ENCODE data around the gene HSD17B2. TPM values are rescaled to one million over a fixed set of nuclear protein-coding genes. Genes with fewer than 3 reads are reported as not detected.
"Not testable (repeated sequence)": the region's sequence is repeated elsewhere in the genome, so short reads cannot be mapped to it uniquely, and the experiment has no call there.

The HSD17B2 gene
- total and polyA plus RNA-seq, 9 donors, result 0.15 to 2.9 (median 0.56) TPM

DNA sequence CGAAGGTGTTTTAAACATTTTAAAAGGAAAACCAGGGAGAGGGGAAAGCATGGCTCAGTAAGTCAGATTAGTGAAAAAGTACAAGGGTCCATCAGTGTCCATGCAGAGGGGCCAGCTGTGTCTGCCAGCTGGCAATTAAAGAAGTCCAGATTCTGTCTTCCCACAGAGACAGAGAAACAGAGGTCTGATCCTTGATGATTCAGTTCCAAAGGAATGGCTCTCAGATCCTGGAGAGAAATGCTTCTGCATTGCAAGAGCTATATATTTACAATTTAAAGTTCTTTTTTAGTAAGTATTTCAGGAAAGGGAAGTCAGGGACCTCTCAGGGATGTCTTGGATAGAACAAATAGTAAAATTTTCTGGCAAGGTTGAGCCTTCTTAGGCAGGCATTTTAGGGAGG lies 56.2 kb downstream of the HSD17B2 start:
- H3K27ac ChIP-seq (ENCODE audit: low read length), result no peak overlapping the region
- no peak overlapping the region for H3K4me3 ChIP-seq (ENCODE audit: low read length)
- peaks cover 3% of the 10 kb centered on the region for H3K27me3 ChIP-seq (ENCODE audit: control insufficient read depth, insufficient read depth, low read length)
- 57% methylated on average over 1 of the region's 1 CpG for WGBS (ENCODE audit: insufficient coverage)
- H3K4me1 ChIP-seq (ENCODE audit: control insufficient read depth, insufficient read depth, low read length), result no peaks in the 10 kb centered on the region
- H3K9me3 ChIP-seq (replicated peaks; ENCODE audit: control insufficient read depth, low read depth, low read length), result no peaks in the 10 kb centered on the region
- no peaks in the 10 kb centered on the region for H3K36me3 ChIP-seq (ENCODE audit: control insufficient read depth, insufficient read depth, low read length)
- peak; percentile 57 for DNase-seq

DNA sequence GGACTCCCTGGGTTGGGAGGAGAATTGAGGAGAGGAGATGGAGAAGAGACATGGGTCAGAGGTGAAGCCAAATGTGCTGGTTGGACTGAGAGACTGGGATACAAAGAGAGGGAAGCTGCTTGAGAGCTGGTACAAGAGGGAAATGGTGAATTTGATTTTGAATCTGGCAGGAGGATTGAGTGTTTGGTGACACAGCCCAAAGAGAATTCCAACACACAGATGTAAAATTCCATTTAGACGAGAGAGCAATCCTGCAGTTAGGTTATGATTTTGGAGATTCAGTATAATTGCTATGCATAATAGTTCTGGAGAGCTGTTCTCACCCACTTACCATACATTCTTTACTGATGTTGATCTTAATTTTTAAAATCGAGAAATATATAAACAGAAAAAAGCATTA lies 57.7 kb downstream of the HSD17B2 start:
- no CpG with 5 or more reads among the region's 2 CpGs for WGBS (ENCODE audit: insufficient coverage)
- DNase-seq, result no peak
- Histone ChIP-seq H3K9me3 (replicated peaks; ENCODE audit: control insufficient read depth, low read depth, low read length) (no peaks in the 10 kb centered on the region), H3K4me1 (ENCODE audit: control insufficient read depth, insufficient read depth, low read length) (no peaks in the 10 kb centered on the region), H3K27me3 (ENCODE audit: control insufficient read depth, insufficient read depth, low read length) (peaks cover 3% of the 10 kb centered on the region), H3K27ac (ENCODE audit: low read length) (no peak overlapping the region), H3K4me3 (ENCODE audit: low read length) (no peak overlapping the region), H3K36me3 (ENCODE audit: control insufficient read depth, insufficient read depth, low read length) (no peaks in the 10 kb centered on the region)

DNA sequence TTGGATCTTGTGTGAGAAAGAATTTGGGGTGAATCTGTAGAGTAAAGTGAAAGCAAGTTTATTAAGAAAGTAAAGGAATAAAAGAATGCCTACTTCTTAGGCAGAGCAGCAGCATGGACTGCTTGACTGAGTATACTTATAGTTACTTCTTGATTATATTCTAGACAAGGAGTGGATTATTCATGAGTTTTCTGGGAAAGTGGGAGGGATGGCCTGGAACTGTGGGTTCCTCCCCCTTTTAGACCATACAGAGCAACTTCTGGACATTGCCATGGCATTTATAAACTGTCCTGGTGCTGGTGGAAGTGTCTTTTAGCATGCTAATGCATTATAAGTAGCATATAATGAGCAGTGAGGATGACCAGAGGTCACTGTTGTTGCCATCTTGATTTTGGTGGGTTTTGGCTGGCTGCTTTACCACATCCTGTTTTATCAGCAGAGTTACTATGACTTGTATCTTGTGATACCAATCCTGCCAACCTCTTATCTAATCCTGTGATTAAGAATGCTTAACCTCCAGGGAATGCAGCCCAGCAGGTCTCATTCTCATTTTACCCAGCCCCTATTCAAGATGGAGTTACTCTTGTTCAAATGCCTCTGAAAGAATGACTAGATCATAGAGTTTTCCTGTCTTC lies 58.7 kb downstream of the HSD17B2 start:
- H3K4me3 ChIP-seq (ENCODE audit: low read length), result no peak overlapping the region
- H3K27me3 ChIP-seq (ENCODE audit: control insufficient read depth, insufficient read depth, low read length), result peaks cover 3% of the 10 kb centered on the region
- H3K4me1 ChIP-seq (ENCODE audit: control insufficient read depth, insufficient read depth, low read length), result no peaks in the 10 kb centered on the region
- H3K27ac ChIP-seq (ENCODE audit: low read length), result no peak overlapping the region
- H3K36me3 ChIP-seq (ENCODE audit: control insufficient read depth, insufficient read depth, low read length), result no peaks in the 10 kb centered on the region
- H3K9me3 ChIP-seq (replicated peaks; ENCODE audit: control insufficient read depth, low read depth, low read length), result no peaks in the 10 kb centered on the region
- DNase-seq, result no peak

DNA sequence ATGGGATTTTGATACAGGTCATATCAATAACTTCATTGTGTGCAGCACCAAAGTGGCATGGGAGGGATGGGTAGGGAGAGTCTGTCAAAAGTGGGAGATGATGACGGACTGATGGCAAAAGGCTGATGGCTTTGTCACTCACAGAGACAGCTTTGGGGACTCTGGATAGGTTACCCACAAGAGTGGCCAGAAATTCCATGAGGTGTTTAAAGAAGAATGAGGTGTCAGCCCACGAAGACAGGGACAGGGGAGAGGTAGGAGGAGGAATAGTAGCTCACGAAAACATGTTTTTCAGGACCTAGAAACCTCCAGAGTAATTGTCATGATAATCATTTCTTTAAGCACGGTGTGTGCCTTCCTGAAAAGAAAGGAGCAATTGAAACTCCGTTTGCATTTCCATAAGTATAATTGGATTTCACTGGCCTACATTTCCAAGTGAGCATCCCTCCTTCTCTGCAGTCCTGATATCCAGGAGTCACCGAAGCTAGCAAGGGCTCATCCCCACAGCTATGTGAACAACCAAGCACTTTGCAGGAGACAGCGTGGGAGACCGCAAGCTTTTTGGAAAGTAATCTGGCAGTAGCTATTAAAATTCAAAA lies 60.0 kb downstream of the HSD17B2 start:
- DNase-seq, result no peak
- Histone ChIP-seq H3K27ac (ENCODE audit: low read length) (no peak overlapping the region), H3K36me3 (ENCODE audit: control insufficient read depth, insufficient read depth, low read length) (no peaks in the 10 kb centered on the region), H3K9me3 (replicated peaks; ENCODE audit: control insufficient read depth, low read depth, low read length) (peaks cover 3% of the 10 kb centered on the region), H3K4me1 (ENCODE audit: control insufficient read depth, insufficient read depth, low read length) (no peaks in the 10 kb centered on the region), H3K4me3 (ENCODE audit: low read length) (no peak overlapping the region), H3K27me3 (ENCODE audit: control insufficient read depth, insufficient read depth, low read length) (peaks cover 3% of the 10 kb centered on the region)
- 57% methylated on average over 4 of the region's 8 CpGs for WGBS (ENCODE audit: insufficient coverage)

DNA sequence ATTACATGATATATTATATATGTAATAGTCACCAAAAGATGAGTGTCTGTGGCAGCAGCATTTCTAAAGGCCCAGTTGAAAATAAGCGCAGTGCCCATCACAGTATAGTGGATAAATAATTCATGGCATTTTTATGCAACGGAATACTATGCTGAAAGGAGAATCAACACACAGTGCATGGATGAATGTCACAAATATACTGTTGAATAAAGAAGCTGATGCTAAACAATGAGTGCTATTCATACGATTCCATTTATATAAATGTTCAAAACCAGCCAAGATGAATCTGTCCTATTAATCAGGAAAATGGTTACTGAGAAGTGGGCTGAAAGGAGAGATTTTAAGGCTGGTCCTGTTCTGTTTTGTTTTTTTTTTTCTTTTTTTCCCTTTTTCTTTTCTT lies 61.6 kb downstream of the HSD17B2 start:
- no peak for DNase-seq
- Histone ChIP-seq H3K27me3 (ENCODE audit: control insufficient read depth, insufficient read depth, low read length) (peaks cover 3% of the 10 kb centered on the region), H3K27ac (ENCODE audit: low read length) (no peak overlapping the region), H3K4me1 (ENCODE audit: control insufficient read depth, insufficient read depth, low read length) (no peaks in the 10 kb centered on the region), H3K4me3 (ENCODE audit: low read length) (no peak overlapping the region), H3K9me3 (replicated peaks; ENCODE audit: control insufficient read depth, low read depth, low read length) (peaks cover 3% of the 10 kb centered on the region), H3K36me3 (ENCODE audit: control insufficient read depth, insufficient read depth, low read length) (no peaks in the 10 kb centered on the region)
- no CpG with 5 or more reads among the region's 3 CpGs for WGBS (ENCODE audit: insufficient coverage)

DNA sequence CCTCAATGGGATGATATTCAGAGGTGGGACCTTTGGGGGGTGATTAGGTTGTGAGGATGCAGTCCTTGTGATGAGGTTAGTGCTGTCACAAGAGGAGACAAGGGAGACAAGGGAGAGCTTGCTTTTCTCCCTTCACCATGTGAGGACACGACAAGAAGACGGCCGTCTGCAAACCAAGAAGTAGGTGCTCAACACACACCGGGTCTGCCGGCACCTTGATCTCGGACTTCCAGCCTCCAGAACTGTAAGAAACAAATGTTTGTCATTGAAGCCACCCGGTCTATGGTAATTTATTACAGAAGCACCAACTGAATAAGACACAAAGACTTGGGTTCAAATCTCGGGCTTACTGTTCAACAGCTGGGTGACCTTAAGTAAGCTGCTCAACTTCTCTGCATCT lies 70.1 kb downstream of the HSD17B2 start:
- WGBS (ENCODE audit: insufficient coverage), result 86% methylated on average over 4 of the region's 8 CpGs
- no peaks in the 10 kb centered on the region for H3K4me1 ChIP-seq (ENCODE audit: control insufficient read depth, insufficient read depth, low read length)
- H3K36me3 ChIP-seq (ENCODE audit: control insufficient read depth, insufficient read depth, low read length), result no peaks in the 10 kb centered on the region
- H3K27ac ChIP-seq (ENCODE audit: low read length), result no peak overlapping the region
- no peaks in the 10 kb centered on the region for H3K9me3 ChIP-seq (replicated peaks; ENCODE audit: control insufficient read depth, low read depth, low read length)
- H3K4me3 ChIP-seq (ENCODE audit: low read length), result no peak overlapping the region
- DNase-seq, result no peak
- H3K27me3 ChIP-seq (ENCODE audit: control insufficient read depth, insufficient read depth, low read length), result no peaks in the 10 kb centered on the region

DNA sequence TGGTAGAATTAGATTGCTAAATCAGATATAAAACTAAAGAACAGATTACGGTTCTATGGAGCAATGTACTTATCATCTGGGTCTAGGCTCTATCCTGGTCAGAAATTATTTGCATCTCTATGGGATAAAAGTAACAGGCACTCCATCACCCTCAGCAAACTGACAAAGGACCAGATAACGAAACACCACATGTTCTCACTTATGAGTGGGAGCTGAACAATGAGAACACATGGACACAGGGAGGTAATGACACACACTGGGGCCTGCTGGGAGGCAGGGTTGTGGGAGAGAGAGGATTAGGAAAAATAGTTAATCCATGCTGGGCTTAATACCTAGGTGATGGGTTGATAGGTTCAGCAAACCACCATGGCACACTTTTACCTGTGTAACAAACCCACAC lies 73.0 kb downstream of the HSD17B2 start:
- no peaks in the 10 kb centered on the region for H3K4me1 ChIP-seq (ENCODE audit: control insufficient read depth, insufficient read depth, low read length)
- no CpG with 5 or more reads among the region's 2 CpGs for WGBS (ENCODE audit: insufficient coverage)

DNA sequence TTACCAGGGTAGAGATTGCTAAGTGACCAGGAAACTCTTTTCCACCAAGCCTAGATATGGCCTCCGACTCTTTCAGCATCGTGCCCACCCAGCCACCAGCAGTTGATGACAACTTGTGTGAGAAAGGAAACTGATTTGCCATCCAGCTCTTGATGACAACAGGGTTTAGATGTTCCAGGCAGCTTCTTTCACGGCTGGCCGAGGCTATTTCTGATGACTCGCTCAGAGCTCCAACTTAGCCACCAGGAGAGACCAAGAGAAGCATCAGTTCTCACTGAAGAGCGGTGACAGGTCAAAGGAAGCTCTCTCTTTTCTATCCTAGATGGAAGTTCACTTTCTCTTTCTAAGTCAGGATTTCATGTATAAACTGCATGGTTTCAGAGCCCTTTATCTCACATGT lies 73.7 kb downstream of the HSD17B2 start:
- DNase-seq, result no peak
- H3K27ac ChIP-seq (ENCODE audit: low read length), result no peak overlapping the region
- H3K27me3 ChIP-seq (ENCODE audit: control insufficient read depth, insufficient read depth, low read length), result peaks cover 2% of the 10 kb centered on the region
- H3K36me3 ChIP-seq (ENCODE audit: control insufficient read depth, insufficient read depth, low read length), result no peaks in the 10 kb centered on the region
- H3K9me3 ChIP-seq (replicated peaks; ENCODE audit: control insufficient read depth, low read depth, low read length), result no peaks in the 10 kb centered on the region
- no peaks in the 10 kb centered on the region for H3K4me1 ChIP-seq (ENCODE audit: control insufficient read depth, insufficient read depth, low read length)
- 75% methylated on average over 5 of the region's 6 CpGs for WGBS (ENCODE audit: insufficient coverage)
- no peak overlapping the region for H3K4me3 ChIP-seq (ENCODE audit: low read length)

More for the DNA sequence above, 73.0 kb downstream of the HSD17B2 start:
- Histone ChIP-seq H3K9me3 (replicated peaks; ENCODE audit: control insufficient read depth, low read depth, low read length) (no peaks in the 10 kb centered on the region), H3K27ac (ENCODE audit: low read length) (no peak overlapping the region), H3K27me3 (ENCODE audit: control insufficient read depth, insufficient read depth, low read length) (peaks cover 2% of the 10 kb centered on the region), H3K36me3 (ENCODE audit: control insufficient read depth, insufficient read depth, low read length) (no peaks in the 10 kb centered on the region), H3K4me3 (ENCODE audit: low read length) (no peak overlapping the region)
- DNase-seq, result no peak

DNA sequence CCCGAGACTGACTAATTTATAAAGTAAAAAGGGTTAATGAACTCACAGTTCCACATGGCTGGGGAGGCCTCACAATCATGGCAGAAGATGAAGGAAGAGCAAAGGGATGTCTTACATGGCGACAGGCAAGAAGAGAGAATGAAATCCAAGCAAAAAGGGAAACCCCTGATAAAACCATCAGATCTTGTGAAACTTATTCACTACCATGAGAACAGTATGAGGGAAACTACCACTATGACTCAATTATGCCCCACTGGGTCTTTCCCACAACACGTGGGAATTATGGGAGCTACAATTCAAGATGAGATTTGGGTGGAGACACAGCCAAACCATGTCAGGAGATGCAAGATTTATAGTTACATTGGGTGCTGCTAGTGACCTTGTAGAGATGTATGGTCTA lies 74.2 kb downstream of the HSD17B2 start:
- WGBS (ENCODE audit: insufficient coverage), result 100% methylated on average over 2 of the region's 3 CpGs

DNA sequence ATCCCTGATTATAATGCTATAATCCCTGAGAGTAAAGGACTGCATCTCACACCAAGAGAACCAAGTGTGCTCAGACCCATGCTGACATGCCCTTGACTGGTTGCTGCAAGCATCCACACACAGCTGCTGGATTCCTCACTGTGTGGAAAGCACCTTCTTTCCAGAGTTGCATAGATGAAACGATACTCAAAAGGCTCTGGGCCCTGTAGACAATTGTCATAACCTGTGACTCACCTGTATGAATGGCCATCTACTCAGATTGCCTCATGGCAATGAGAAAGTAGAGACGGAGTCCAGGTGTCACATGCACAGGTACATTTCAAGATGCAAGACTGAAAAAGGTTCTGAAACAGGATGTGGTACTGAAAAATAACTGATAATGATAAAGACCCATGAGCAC lies 76.9 kb downstream of the HSD17B2 start:
- no peak overlapping the region for H3K27ac ChIP-seq (ENCODE audit: low read length)
- peaks cover 2% of the 10 kb centered on the region for H3K27me3 ChIP-seq (ENCODE audit: control insufficient read depth, insufficient read depth, low read length)
- no peaks in the 10 kb centered on the region for H3K36me3 ChIP-seq (ENCODE audit: control insufficient read depth, insufficient read depth, low read length)
- DNase-seq, result no peak
- H3K4me1 ChIP-seq (ENCODE audit: control insufficient read depth, insufficient read depth, low read length), result no peaks in the 10 kb centered on the region
- WGBS (ENCODE audit: insufficient coverage), result 78% methylated on average over 1 of the region's 2 CpGs
- no peaks in the 10 kb centered on the region for H3K9me3 ChIP-seq (replicated peaks; ENCODE audit: control insufficient read depth, low read depth, low read length)
- H3K4me3 ChIP-seq (ENCODE audit: low read length), result no peak overlapping the region

More for the DNA sequence above, 74.2 kb downstream of the HSD17B2 start:
- DNase-seq; H3K9me3 ChIP-seq (replicated peaks; ENCODE audit: control insufficient read depth, low read depth, low read length); H3K36me3 ChIP-seq (ENCODE audit: control insufficient read depth, insufficient read depth, low read length); H3K27ac ChIP-seq (ENCODE audit: low read length); H3K4me3 ChIP-seq (ENCODE audit: low read length); H3K27me3 ChIP-seq (ENCODE audit: control insufficient read depth, insufficient read depth, low read length); H3K4me1 ChIP-seq (ENCODE audit: control insufficient read depth, insufficient read depth, low read length): not testable (repeated sequence)

DNA sequence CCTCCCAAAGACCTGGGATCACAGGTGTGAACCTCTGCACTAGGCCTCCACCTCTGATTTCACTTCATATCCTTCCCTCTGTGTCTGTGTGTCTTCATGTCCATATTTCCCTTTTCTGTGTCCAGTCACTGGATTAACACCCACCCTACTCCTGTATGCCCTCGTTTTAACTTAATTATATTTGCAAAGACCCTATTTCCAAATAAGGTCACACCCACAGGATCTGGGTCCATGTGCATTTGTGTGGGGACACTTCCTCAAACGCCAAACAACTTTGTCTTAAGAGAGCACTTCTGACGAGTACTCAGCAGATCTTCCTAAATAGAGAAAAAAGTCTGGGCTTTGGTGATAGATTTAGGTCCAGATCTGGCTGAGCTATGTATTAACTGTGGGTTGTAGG lies 78.7 kb downstream of the HSD17B2 start:
- DNase-seq, result no peak
- H3K4me1 ChIP-seq (ENCODE audit: control insufficient read depth, insufficient read depth, low read length), result no peaks in the 10 kb centered on the region
- no peaks in the 10 kb centered on the region for H3K9me3 ChIP-seq (replicated peaks; ENCODE audit: control insufficient read depth, low read depth, low read length)
- no peaks in the 10 kb centered on the region for H3K36me3 ChIP-seq (ENCODE audit: control insufficient read depth, insufficient read depth, low read length)
- 63% methylated on average over 1 of the region's 3 CpGs for WGBS (ENCODE audit: insufficient coverage)
- H3K27ac ChIP-seq (ENCODE audit: low read length), result no peak overlapping the region
- H3K4me3 ChIP-seq (ENCODE audit: low read length), result no peak overlapping the region
- H3K27me3 ChIP-seq (ENCODE audit: control insufficient read depth, insufficient read depth, low read length), result peaks cover 2% of the 10 kb centered on the region

Measured in muscle of leg (tissue), 11 donors.